G401 (cell line): ENCODE data around the gene SPECC1. TPM values are rescaled to one million over a fixed set of nuclear protein-coding genes. Genes with fewer than 3 reads are reported as not detected.

Experiments
- DNase-seq: peaks from one replicate; pipeline ENCODE4 v3.0.0-alpha.2; 2015; ENCODE audit warnings: low spot score
- in situ Hi-C: cut with HindIII; loops from 2 replicates; pipeline ENCODE4 v1.10.0; 2016; ENCODE audit warnings: low sequenced_read_pairs, mixed read lengths
- total RNA-seq: library from RNA; depleted of rRNA; stranded (reverse); fragments of >200 nt; shearing (Covaris generic); gene quantifications from 2 replicates; pipeline ENCODE4 v1.2.3, GENCODE V29; 2014

The SPECC1 gene
- total RNA-seq, 1 experiment from 2014 or later = not detected

DNA sequence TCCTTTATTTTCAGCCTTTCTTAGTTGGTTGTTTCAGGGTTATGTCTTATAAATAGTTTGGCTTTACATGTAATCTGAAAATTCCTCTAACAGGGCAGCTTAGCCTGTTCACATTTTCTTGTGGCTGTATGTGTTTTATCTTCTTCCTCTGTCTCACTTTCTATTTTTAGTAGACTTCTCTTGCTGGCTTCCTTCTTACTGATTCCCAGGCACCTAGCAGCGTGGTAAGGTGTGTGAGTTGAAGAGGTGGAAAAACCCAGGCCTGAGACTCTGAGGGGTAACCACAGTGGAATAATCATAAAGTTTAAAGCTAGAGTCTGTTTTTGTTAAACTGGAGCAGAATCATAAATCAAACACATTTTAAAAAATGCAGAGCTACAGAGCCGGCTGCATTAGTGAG, 267.3 kb downstream of the SPECC1 start:
- DNase-seq = no peak
- in situ Hi-C loops = no loop called here

DNA sequence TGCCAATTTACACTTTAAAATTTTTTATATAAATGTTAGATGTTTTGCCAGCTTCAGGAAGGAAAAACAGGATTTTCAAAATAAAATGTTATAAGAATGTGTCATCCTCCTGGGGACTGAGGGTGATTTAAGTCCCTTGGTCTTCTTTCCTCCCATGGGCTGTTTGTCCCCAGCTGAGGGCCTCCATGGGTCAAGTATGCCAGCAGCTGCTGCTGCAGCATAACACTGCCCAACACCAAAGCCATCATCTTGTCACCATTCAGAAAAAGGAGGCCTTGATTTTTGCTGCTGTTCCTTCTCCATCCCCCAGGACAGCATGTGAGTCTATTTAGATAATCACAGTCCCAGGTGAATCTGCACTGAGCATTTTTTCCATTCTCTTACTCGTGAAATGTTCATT, 269.6 kb downstream of the SPECC1 start:
- in situ Hi-C loops = no loop called here
- DNase-seq = no peak

GRCh38 chr17:20279631-20280030, 270.5 kb downstream of the SPECC1 start:
- no peak for DNase-seq

DNA sequence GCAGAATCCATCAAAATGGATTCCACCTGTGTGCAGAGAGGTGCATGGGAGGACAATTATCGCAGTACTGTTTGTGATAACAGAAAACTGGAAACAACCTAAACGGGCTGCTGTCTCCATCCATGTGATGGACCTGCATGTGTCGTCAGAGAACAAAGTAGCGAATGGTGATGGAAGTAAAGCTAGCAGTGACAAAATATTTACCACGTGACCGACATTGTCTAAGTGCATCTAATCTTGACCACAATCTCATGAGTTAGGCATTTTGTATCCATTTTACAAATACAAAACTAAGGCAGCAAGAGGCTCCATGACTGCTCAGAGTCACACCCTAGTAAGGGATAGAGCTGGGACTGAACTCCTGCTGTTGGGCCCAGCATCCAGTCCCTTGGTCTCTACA, 270.9 kb downstream of the SPECC1 start:
- DNase-seq = no peak
- in situ Hi-C loops = no loop called here

More at GRCh38 chr17:20279631-20280030, 270.5 kb downstream of the SPECC1 start:
- in situ Hi-C loops = no loop called here

DNA sequence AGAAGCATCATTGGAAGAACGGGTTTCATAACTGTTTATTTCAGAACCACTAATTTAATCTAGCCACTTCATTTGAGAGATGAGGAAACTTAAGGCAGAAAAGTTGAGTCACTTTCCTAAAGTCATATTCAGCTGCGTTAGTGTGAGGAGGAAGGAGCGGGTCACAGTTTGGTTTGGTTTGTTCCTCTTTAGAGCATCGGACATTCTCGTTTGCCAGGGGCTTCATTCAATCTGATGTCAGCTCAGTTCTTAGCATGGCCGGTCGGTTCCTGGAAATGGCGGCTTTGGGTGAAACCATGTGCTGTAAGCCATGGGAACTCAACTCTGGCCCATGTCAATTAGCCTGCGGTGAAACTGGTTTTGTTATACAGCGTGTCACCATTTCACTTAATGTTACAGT, 271.7 kb downstream of the SPECC1 start:
- in situ Hi-C loops = no loop called here
- no peak for DNase-seq

- DNase-seq = no peak
- in situ Hi-C loops = no loop called here
These were observed 272.7 kb downstream of the SPECC1 start for GRCh38 chr17:20281860-20282259.

DNA sequence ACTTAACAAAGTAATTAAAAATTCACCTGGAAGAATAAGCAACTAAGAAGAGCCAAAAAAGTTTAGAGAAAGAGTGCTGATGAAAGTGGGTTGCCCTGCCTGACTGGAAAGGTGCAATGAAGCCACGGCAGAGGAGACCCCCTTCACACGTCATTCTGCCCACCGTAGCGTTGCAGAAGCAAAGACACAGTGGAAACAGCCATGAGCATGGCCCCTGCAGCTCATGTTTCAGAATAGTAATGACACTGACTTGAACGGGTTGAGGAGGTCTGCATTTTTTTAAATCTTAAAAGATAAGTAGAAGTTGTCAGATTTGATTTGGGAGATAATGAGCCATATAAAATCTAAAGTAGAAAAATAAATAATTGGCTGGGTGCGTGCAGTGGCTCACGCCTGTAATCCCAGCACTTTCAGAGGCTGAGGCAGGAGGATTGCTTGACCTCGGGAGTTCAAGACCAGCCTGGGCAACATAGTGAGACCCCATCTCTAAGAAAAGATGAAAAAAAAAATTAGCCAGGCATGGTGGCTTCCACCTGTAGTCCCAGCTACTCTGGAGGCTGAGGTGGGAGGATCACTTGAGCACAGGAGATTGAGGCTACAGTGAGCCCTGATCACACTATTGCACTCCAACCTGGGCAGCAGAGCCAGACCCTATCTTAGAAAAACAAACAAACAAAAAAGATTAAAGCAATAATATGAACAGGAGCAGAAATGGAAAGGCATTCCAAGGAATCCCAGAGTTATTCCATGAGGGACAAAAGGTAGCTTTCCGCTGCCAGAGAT, 273.6 kb downstream of the SPECC1 start:
- in situ Hi-C loops = no loop called here
- no peak for DNase-seq

DNA sequence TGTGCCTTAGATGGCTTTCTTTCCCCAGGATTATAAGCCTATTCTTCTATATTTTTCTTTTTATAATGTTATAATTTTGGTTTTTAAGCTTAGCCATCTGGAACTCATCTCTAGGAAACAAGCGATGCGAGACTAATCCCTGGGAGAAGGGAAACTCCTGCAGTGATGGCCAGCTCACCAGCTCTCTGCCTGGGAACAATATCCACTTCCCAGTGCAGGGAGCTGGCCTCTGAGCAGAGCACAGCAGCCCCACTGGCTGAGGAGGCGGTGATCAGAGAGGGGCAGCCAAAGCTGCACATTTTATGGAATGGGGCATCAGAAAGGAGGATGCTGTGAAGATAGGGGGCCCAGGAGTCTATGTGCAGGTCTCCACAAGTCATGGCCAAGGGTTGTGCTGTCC, 274.9 kb downstream of the SPECC1 start:
- no peak for DNase-seq
- in situ Hi-C loops = no loop called here

- no peak for DNase-seq
- in situ Hi-C loops = no loop called here
These were observed 275.6 kb downstream of the SPECC1 start for GRCh38 chr17:20284570-20285295.

DNA sequence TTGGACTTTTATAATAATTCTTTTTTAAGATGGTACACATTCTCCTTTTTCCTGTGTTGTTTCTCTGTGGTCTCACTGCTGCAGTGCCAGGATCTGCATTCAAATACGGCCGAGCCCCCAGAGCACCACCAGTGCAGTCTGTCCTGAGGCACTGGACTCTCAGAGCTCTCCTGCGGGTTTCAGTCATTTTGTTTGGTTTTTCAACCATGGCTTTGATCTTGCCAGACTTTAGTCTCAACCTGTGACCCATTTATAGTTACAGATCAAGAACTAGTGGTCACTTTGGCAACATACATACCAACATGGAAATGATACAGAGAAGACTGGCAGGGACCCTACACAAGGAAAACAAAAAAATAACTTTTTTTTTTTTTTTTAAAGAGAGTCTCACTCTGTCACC, 280.8 kb downstream of the SPECC1 start:
- no peak for DNase-seq
- in situ Hi-C loops = no loop called here

GRCh38 chr17:20291853-20292252, 282.7 kb downstream of the SPECC1 start:
- in situ Hi-C loops = no loop called here
- DNase-seq = no peak

DNA sequence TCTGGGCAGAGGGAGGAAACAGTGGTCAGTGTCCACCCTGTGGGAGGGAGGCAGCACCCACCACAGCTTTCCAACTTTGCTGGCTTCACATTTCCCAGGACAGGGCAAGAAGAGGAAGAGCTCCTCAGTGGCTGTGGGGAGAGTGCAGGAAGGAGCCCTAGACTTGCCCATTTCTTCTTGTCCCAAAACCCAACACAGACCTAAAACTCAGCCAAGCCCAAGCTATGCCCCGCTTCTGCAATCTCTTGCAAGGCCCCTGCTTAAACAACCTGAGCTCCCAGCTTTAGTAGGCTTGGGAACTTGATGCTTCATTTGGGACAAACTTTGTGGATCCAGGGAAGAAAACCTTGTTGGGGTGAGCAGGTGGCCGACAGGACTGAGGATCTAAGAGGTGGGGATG, 284.3 kb downstream of the SPECC1 start:
- in situ Hi-C loops = no loop called here
- DNase-seq = no peak

GRCh38 chr17:20294120-20294519, 285.0 kb downstream of the SPECC1 start:
- in situ Hi-C loops = no loop called here
- DNase-seq = no peak

DNA sequence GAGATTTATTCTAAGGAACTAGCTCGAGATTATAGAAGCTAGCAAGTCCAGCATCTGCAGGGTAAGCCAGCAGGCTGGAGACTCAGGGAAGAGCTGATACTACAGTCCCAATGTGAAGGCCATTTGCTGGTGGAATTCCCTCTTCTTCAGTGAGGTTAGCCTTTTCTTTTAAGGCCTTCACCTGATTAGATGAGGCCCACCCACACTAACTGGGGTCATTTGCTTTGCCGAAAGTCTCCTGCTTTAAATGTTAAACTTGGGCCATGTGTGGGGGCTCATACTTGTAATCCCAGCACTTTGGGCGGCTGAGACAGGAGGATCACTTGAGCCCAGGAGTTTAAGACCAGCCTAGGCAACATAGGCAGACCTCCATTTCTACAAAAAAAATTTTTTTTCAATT, 289.9 kb downstream of the SPECC1 start:
- DNase-seq = no peak
- in situ Hi-C loops = no loop called here

DNA sequence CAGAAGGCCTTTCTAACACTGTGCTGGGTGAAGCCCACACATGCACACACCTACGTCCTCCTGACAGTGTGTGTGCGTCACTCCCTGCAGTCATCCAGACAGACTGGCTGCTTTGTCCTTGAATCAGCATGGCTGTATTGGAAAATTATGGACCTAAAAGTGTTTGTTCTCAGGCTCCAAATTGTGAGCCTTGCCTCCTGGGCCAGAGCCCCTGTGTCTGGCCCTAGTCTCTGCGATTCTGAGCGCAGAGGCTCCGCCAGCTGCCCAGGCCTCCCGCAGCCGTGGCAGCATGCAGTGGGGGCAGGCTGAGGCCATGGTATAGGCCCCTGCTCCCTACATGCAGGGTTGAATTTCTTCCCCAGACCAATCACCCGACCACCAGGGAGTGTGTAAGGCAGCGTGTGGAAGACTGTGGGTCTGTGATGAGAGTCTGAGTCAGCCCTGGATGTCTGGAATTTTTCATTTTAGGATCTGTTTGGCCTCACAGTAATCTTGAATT, 291.3 kb downstream of the SPECC1 start:
- DNase-seq = no peak
- in situ Hi-C loops = no loop called here

GRCh38 chr17:20302246-20302917, 293.2 kb downstream of the SPECC1 start:
- DNase-seq = peak; percentile 25
- in situ Hi-C loops = no loop called here

DNA sequence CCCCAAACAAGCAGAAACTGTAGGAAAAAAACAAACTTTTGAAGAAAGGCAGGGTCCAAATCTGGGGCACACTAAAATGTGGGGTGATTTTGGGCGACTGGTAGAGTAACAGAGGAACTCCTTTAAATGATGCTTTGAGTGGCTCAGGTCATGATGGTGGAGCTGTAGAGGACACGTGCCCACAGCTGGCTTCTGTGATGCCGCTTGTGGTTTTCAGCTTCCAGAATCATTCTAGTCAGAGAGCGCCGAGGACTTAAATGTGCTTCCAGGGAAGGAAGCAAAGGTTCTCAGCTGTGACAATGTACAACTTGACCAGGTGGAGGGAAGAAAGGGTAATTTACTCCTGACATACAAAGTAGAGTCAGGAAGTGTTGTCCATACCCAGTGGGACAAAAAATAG, 295.8 kb downstream of the SPECC1 start:
- in situ Hi-C loops = no loop called here
- no peak for DNase-seq

- in situ Hi-C loops = no loop called here
- DNase-seq = no peak
These were observed 297.8 kb downstream of the SPECC1 start for GRCh38 chr17:20306924-20307323.

- DNase-seq = no peak
- in situ Hi-C loops = no loop called here
These were observed 298.3 kb downstream of the SPECC1 start for GRCh38 chr17:20307326-20307910.

DNA sequence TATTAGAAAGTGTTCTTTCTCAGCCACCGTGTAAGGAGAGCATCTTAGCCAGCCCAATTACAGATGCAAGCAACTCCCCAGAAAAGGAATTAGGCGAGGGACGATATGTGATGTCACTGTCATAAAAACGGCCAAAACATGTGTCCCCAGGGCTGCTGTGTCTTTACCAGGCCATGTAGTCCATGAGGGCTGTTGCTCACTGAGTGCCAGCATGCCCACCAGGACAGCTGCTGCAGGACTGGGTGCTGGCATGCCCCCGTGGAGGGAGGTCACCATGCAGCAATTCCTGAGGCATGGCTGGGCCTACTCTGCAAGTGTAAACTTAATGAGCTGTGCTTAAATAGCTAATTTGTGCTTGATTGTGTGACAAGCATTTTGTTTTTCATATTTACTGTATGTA, 301.3 kb downstream of the SPECC1 start:
- DNase-seq = no peak
- in situ Hi-C loops = no loop called here
